D341Med (cell line): ENCODE measurements around the gene SERBP1.

Experiments used
- DNase-seq: peaks from one replicate; pipeline ENCODE4 v3.0.0; 2012; ENCODE audit warnings: low spot score

Gene SERBP1

DNA sequence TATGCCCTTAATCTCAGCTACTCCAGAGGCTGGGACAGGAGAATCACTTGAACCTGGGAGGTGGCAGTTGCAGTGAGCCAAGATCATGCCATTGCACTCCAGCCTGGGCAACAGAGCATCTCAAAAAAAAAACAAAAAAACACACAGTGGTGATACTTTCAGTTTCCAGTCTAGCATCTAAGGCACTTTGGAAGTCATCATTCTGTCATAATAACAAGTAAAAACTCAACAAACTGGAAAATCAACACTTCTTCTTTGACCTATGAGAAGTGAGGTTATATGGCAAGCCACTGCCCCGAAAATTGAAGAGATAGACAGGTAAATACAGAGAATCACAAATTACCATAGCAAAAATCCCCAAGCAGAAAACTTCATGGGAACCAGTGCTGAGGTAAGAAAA is 70.6 kb downstream of the SERBP1 start:
- DNase-seq, result no peak
